ENCODE data around the gene SYNE4.

Gene SYNE4

GRCh38 chr19:35955881-35956634 lies 52.6 kb downstream of the SYNE4 start:
- no peak for DNase-seq (ENCODE audit: low read depth)

All from activated gamma-delta T cell treated with anti-CD3 and anti-CD28 coated beads, Interleukin-2, amount 50 U/mL, for 16 hours (primary cell).